Lower leg skin (tissue), 4 donors: ENCODE results near the gene LHX1. TPM values are rescaled to one million over a fixed set of nuclear protein-coding genes. Genes with fewer than 3 reads are reported as not detected.

Source experiments
- DNase-seq, 2 donors: peaks; one replicate each; pipeline ENCODE4 v3.0.0-alpha.2; 2019; ENCODE audit warnings: low spot score in 2 of 2
- H3K4me3 ChIP-seq: fragments of 200-600 bp; sonication (generic); 2 replicates; pipeline ENCODE4 v1.5.1; 2017; ENCODE audit warnings: mild to moderate bottlenecking, low read depth; ENCODE audit not compliant: poor library complexity, severe bottlenecking
- POLR2A ChIP-seq, 2 donors: fragments of 450-650 bp; IDR thresholded peaks; one replicate each; pipeline ENCODE4 v1.6.1; 2016 to 2017; ENCODE audit warnings: antibody characterized with exemption in 2 of 2, mild to moderate bottlenecking in 1 of 2, moderate library complexity in 1 of 2
- WGBS, 2 donors: methylation state at CpG; one replicate each; pipeline ENCODE4 v1.1.5; 2018; 5-methylcytosine and 5-hydroxymethylcytosine counted together
- intact Hi-C: fragments of 100-400 bp; cut with DNase I; formaldehyde crosslinking; loops from one replicate; pipeline ENCODE4 v1.15.0; 2023; ENCODE audit warnings: low total_unique reads
- total RNA-seq, 4 donors: library from RNA; depleted of rRNA; stranded (reverse); fragments of >200 nt; gene quantifications; one replicate each; pipeline ENCODE4 v1.1.0, GENCODE V29; 2016
- TF ChIP-seq, protein P1 (sequence below), 3 donors: fragments of 450-650 bp; IDR thresholded peaks; one replicate each; pipeline ENCODE4 v1.5.1; 2016; ENCODE audit warnings: antibody characterized with exemption in 3 of 3, mild to moderate bottlenecking in 3 of 3, moderate library complexity in 2 of 3

The LHX1 gene
- total RNA-seq, 4 donors from 2014 or later, result not detected

DNA sequence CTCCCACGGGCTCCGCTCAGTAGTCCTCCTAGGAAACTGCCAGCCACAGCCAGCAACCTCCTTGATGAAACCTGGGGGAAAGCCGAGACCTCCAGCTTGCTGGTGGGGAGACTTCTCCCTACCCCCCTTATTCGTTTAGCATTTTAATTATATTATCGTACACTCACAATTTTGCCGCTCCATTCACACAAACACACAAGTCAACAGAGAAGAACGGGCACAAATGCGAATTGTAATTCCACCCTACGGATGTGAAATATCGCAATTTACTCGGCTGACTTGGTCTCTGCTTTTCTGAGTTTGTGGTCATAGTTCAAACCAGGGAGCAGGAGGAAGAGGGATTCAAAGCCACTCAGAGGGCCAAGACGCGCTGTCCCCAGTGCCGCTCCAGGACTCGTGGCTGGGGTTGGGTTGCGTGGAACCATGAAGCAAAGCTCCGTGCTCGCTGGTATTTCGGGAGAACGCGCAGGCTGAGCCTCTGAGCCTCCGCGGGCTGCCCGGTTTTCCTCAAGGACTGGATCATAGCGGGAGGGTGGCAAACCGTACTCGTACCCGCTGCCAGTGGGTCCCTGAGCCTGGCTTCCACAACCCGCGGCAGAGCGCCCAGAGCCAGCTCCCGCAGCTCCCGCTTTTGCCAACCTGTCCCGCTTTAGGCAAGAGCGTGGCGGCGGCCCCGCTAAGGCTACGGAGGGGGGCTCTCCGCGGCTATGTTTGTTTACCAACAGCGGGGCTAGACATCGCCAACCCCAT, 2.0 kb downstream of the LHX1 start:
- WGBS, 2 donors, result 8 to 11% methylated on average over 41 to 43 of the region's 43 CpGs

DNA sequence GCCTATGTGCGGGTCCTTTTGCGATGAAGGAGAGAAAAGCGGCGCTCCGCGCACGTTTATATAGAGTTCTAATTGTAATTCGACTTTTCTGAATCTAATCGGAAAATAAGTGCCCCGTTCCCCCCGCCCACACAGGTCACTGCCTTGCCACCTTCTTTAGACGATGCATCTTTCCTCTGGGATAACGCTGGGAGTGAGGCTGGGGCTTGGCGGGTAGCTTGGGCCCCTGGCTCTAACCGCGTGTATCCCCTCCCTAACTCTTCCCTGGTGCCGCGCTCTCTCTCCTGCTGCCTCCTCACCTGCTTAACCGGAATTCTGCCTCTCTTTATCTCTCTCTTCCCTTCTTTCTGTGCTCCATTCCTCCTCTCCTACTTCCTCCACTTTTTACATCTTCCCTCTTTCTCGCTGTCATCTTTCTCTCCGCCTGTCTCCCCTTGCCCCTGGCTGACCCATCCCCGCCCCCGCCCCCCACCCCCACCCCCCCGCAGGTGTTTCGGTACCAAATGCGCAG, 2.6 kb downstream of the LHX1 start:
- no peak for DNase-seq
- intact Hi-C loops, result no loop called here
- TF ChIP-seq POLR2A (IDR thresholded peaks at IDR 0.05), result no peak
- TF ChIP-seq, protein P1, sequence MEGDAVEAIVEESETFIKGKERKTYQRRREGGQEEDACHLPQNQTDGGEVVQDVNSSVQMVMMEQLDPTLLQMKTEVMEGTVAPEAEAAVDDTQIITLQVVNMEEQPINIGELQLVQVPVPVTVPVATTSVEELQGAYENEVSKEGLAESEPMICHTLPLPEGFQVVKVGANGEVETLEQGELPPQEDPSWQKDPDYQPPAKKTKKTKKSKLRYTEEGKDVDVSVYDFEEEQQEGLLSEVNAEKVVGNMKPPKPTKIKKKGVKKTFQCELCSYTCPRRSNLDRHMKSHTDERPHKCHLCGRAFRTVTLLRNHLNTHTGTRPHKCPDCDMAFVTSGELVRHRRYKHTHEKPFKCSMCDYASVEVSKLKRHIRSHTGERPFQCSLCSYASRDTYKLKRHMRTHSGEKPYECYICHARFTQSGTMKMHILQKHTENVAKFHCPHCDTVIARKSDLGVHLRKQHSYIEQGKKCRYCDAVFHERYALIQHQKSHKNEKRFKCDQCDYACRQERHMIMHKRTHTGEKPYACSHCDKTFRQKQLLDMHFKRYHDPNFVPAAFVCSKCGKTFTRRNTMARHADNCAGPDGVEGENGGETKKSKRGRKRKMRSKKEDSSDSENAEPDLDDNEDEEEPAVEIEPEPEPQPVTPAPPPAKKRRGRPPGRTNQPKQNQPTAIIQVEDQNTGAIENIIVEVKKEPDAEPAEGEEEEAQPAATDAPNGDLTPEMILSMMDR (IDR thresholded peaks at IDR 0.05), result no peak
- H3K4me3 ChIP-seq, result no peak overlapping the region
- 4% methylated on average over 26 of the region's 26 CpGs for WGBS, 2 donors

More for the DNA sequence above, 2.0 kb downstream of the LHX1 start:
- peak in 1 of 2 donors; percentile 77 for DNase-seq
- no peak overlapping the region for H3K4me3 ChIP-seq
- intact Hi-C loops, result no loop called here
- TF ChIP-seq, protein P1 (IDR thresholded peaks at IDR 0.05), result no peak
- TF ChIP-seq POLR2A (IDR thresholded peaks at IDR 0.05), result no peak

DNA sequence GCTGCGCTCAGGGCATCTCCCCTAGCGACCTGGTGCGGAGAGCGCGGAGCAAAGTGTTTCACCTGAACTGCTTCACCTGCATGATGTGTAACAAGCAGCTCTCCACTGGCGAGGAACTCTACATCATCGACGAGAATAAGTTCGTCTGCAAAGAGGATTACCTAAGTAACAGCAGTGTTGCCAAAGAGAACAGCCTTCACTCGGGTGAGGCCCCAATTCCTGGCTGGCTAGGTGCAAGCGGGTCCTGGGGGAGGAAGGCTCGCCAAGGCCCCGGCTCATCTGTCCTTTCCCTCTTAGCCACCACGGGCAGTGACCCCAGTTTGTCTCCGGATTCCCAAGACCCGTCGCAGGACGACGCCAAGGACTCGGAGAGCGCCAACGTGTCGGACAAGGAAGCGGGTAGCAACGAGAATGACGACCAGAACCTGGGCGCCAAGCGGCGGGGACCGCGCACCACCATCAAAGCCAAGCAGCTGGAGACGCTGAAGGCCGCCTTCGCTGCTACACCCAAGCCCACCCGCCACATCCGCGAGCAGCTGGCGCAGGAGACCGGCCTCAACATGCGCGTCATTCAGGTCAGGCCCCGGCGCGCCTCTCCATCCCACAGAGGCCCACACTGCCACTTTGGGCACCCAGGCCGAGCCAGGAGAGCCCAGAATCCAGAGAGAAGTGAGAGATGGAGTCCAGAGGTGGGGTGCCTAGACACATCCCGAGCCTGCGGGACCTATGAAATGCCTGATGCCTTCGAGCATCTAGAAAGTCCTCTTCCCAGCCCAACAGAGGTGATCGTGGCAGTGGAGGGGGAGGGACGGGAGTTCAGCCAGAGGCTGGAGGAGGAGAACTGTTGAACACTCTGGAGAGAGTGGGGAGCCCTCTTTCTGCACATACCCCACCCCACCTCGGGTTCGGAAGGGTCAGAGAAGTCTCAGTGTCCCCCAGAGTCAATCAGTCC, 3.3 kb downstream of the LHX1 start:
- WGBS, 2 donors, result 6 to 8% methylated on average over 34 to 36 of the region's 52 CpGs
- peak in 1 of 2 donors; percentile 80 for DNase-seq
- no peak overlapping the region for H3K4me3 ChIP-seq
- no peak for TF ChIP-seq POLR2A (IDR thresholded peaks at IDR 0.05)
- TF ChIP-seq, protein P1 (IDR thresholded peaks at IDR 0.05), result no peak
- intact Hi-C loops, result no loop called here

DNA sequence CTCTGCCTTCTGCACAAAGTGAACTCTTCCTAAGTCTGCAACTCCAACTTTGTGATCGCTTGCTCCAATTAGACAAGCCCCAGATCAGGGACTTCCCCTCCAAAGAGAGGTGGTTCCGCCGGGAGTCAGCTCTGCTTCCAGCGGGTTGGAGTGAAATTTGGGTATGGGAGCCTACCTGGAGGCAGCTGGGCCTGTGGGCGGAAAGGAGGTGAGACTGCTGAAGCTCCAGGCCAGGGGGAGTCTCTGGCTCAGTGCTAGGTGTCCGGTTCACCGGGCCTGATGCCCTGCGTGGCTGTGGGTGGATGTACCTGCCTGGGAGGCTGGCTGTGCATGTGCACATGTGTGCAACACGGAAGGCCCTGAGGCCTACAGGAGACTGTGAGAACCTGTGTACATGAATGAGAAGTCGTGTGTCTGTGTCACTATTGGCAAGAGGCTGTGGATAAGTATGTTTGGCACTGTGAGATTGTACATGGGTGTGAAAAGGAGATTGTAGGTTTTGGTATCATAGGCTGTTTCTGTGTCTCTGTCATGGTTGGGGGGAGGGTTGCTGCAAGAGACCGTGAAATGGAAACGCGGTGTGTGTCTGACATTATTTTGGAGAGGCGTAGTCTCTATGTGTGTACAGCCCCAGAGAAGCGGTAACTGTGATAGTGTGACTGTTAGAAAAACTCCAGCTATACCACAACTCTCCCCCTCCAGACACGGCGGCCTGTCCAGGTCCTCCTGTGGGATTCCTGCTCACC, 4.2 kb downstream of the LHX1 start:
- intact Hi-C loops, result no loop called here
- H3K4me3 ChIP-seq, result no peak overlapping the region
- peak in 1 of 2 donors; percentile 83 for DNase-seq
- no peak for TF ChIP-seq POLR2A (IDR thresholded peaks at IDR 0.05)
- TF ChIP-seq, protein P1 (IDR thresholded peaks at IDR 0.05), result no peak
- 13 to 15% methylated on average over 17 of the region's 17 CpGs for WGBS, 2 donors

DNA sequence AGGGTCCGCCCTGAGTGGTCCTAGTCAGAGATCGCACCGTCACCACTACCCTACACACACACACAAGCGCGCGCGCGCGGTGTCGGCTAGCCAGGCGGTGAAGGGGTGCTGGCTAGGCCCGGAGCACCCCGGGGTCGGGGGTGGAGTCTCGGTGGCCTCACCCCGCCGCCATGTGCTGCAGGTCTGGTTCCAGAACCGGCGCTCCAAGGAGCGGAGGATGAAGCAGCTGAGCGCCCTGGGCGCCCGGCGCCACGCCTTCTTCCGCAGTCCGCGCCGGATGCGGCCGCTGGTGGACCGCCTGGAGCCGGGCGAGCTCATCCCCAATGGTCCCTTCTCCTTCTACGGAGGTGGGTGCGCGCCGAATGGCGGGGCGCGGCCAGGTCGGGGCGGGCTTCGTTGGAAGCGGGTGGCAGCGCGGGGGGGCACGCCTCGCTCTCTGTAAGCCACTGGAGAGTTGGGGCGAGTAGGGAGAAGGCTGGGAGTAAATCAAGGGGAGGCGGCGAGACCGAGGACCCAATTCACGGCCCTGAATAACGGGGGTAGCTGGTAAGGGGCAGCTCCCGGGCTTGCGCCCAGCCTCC, 4.8 kb downstream of the LHX1 start:
- DNase-seq, result peak in 1 of 2 donors; percentile 84
- H3K4me3 ChIP-seq, result no peak overlapping the region
- WGBS, 2 donors, result 2 to 5% methylated on average over 12 to 51 of the region's 57 CpGs
- TF ChIP-seq, protein P1 (IDR thresholded peaks at IDR 0.05), result no peak
- TF ChIP-seq POLR2A (IDR thresholded peaks at IDR 0.05), result no peak
- intact Hi-C loops, result no loop called here
